GM21529 (cell line): ENCODE results near the gene MICALL1.

ENCODE experiments used
- ATAC-seq: cut with Tn5 transposase; IDR thresholded peaks from one replicate; pipeline ENCODE4 v1.9.1; 2021; ENCODE audit not compliant: unreplicated experiment

Gene MICALL1

GRCh38 chr22:37906364-37907008 is 389 bp downstream of the MICALL1 start:
- peak; percentile 18 for ATAC-seq

- ATAC-seq: no peak
Measured at GRCh38 chr22:37907036-37907954, 1.2 kb downstream of the MICALL1 start.

DNA sequence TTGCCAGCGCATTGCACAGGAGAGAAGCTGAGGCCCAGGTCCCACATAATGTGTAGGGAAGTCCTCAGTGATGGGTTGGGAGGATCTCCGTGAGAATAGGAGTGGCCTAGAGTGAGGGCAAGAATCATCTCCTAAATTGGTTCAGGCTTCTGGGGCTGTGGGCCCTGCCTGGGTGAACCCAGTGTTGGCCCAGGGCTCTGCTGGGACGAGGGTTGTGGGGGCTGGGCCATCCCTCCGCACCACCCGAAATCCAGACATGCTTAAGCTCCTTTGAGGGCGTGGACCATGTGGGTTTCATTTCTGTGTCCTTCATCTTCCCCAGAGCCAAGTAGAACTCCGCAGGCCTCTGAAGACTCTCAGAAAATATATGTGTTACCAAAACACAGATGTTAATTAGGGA is 3.7 kb downstream of the MICALL1 start:
- no peak for ATAC-seq

GRCh38 chr22:37910890-37911672 is 5.0 kb downstream of the MICALL1 start:
- ATAC-seq: no peak

GRCh38 chr22:37911697-37912096 is 5.6 kb downstream of the MICALL1 start:
- no peak for ATAC-seq

DNA sequence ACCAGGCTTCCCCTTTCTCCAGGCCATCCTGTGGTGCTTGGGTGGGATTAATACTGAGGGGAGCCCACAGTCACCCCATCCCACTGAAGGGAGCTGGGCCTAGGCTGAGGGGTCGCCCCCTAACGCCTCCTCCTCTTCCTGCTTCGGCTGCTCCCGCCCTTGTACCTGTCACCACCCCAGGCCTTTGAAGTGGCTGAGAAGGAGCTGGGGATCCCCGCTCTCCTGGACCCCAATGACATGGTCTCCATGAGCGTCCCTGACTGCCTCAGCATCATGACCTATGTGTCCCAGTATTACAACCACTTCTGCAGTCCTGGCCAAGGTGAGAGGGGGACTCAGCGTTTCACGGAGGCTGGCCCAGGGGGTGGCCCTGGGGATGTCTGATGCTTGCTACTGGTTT is 6.1 kb downstream of the MICALL1 start:
- no peak for ATAC-seq

DNA sequence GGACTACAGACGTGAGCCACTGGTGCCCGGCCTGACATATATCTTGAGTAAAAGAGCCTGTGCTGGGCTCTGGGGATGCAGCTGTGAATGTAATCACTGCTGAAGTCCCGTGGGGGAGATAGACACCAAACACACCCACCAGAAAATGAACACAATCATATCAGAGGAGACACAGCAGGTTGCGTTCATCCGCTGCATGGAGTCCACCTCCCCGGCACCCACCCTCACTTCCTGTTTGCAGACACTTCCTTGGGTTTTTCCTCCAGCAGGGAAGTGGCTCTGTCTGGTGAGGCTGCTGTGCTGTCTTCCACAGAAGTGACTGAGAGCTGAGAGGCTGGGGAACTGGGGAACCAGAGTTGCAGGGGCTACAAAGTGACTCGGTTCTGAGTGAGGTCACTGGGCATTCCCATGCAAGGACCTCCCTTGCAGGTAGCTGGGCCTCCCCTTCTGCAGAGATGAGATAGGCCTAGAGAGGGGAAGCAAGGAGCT is 7.2 kb downstream of the MICALL1 start:
- ATAC-seq: no peak

- no peak for ATAC-seq
Measured at GRCh38 chr22:37916311-37916710, 10.2 kb downstream of the MICALL1 start.

- no peak for ATAC-seq
Measured at GRCh38 chr22:37917874-37918548, 11.9 kb downstream of the MICALL1 start.

- ATAC-seq: no peak
Measured at GRCh38 chr22:37918580-37919270, 12.6 kb downstream of the MICALL1 start.

DNA sequence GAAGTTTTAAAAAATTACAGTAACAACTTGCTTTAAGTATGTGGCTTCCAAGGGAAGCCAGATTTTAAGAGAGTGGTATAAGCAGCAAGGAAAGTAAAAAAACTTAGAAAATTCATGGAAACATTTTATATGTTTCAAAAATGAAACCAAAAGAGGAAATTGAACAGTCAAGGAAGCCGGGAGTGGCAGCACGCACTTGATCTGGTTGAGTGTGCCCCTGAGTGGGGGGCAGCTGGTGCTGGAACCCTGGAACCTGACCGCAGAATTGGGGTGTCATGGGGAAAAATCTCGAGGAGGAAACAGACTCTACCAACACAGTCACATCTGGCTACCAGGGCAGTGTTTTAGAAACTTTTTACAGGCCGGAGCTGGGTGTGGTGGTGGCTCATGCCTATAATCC is 14.0 kb downstream of the MICALL1 start:
- no peak for ATAC-seq

DNA sequence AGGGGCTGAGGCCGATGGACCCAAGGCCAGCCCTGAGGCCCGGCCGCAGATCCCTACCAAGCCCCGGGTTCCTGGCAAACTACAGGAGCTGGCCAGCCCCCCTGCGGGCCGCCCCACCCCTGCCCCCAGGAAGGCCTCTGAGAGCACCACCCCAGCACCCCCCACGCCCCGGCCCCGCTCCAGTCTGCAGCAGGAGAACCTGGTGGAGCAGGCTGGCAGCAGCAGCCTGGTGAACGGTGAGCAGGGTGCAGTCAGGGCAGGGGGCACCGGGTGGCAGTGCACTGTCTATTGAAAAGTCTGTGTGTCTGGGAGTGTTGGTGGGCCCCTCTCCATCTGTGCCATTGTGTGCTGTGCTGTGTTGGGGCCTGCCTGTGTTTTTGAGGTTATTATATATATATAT is 16.1 kb downstream of the MICALL1 start:
- ATAC-seq: no peak

GRCh38 chr22:37923927-37924326 is 17.8 kb downstream of the MICALL1 start:
- no peak for ATAC-seq

- ATAC-seq: no peak
Measured at GRCh38 chr22:37924386-37925065, 18.4 kb downstream of the MICALL1 start.

- no peak for ATAC-seq
Measured at GRCh38 chr22:37925330-37925729, 19.2 kb downstream of the MICALL1 start.

- no peak for ATAC-seq
Measured at GRCh38 chr22:37925767-37926166, 19.7 kb downstream of the MICALL1 start.

DNA sequence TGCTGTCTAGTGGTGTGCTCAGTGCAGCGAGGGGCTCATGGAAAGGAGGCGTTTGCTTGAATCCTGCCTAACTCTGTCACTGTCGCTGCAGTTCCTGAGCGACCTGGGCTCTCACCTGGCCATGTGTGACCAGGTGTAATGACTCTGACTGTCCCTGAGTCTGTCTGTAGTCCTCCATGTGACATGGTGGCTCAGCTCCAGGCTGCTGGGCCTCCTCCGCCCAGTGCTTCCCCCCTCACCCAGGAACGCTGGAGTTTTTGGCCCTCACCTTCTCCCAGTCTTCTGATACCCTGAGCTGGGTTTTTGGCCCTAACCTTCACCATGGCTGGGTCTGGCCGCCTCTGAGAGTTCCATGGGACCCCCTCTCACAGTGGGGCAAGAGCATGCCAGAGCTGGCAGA is 20.3 kb downstream of the MICALL1 start:
- ATAC-seq: no peak

DNA sequence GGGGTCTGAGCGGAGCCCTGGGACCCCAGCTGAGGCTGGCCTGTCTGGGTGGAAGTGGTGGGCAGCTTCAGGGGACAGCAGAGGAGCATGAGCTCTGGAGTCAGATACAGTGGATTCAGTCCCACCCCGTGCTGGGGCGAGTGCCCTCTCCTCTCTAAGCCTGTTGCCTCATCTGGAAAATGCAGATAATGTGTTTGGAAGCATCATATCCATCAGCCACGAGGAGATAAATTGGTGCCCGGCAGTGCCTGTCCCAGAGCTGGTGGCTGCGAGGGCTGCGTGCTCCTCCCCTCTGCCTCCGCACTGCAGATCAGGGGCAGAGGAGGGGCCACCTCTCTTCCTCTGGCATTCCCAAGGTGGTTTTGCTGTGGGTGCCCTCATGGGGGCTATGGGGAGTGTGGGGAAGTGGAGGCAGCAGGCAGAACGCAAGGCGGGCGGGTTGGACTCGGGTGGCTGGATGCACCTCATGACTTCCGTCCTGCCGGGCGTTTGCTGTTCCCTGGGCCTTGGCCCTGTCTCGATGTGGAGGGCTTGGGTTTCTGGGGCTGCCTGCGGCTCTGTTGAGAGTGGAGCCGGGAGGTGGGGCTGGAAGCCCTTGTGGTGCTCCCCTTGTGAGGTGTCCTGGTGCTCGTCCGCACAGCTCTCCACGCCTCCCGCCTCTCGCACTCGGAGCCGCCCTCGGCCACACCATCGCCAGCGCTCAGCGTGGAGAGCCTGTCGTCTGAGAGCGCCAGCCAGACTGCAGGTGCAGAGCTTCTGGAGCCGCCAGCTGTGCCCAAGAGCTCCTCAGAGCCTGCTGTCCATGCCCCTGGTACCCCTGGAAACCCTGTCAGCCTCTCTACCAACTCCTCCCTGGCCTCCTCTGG is 20.9 kb downstream of the MICALL1 start:
- no peak for ATAC-seq

GRCh38 chr22:37927637-37927936 is 21.5 kb downstream of the MICALL1 start:
- no peak for ATAC-seq
